ENCODE measurements around the gene SNX17. TPM values are rescaled to one million over a fixed set of nuclear protein-coding genes. Genes with fewer than 3 reads are reported as not detected.

The SNX17 gene
- total and polyA plus RNA-seq, 7 donors, result 70.5 to 102 (median 92.4) TPM

DNA sequence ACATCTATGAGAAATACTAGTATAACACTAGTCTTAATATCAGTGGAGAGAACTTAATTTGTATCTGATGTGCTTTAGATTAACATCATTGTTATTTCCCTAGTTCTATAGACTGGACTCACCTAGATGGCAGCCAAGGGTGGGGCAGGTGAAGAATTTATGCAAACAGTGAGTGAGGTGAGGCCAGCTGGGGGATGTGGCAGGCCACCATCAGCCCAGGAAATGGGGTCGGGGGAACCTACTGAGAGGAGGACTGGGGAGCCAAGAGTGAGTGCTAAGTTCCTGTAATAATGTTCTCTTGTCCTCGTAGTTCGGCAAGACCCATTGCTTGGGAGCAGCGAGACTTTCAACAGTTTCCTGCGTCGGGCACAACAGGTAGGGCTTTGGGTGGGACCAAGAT, 2.5 kb downstream of the SNX17 start:
- H3K4me1 ChIP-seq, result peaks cover 0 to 39% (median 33%) of the 10 kb centered on the region in 4 donors
- H3K27ac ChIP-seq, result no peak overlapping the region
- H3K9me3 ChIP-seq, result no peaks in the 10 kb centered on the region
- no peaks in the 10 kb centered on the region for H3K27me3 ChIP-seq
- no peak for DNase-seq
- H3K4me3 ChIP-seq, result no peak overlapping the region
- WGBS, 2 donors, result 91 to 92% methylated on average over 6 of the region's 6 CpGs
- TF ChIP-seq POLR2A (IDR thresholded peaks at IDR 0.05), result no peak
- TF ChIP-seq, protein P1, sequence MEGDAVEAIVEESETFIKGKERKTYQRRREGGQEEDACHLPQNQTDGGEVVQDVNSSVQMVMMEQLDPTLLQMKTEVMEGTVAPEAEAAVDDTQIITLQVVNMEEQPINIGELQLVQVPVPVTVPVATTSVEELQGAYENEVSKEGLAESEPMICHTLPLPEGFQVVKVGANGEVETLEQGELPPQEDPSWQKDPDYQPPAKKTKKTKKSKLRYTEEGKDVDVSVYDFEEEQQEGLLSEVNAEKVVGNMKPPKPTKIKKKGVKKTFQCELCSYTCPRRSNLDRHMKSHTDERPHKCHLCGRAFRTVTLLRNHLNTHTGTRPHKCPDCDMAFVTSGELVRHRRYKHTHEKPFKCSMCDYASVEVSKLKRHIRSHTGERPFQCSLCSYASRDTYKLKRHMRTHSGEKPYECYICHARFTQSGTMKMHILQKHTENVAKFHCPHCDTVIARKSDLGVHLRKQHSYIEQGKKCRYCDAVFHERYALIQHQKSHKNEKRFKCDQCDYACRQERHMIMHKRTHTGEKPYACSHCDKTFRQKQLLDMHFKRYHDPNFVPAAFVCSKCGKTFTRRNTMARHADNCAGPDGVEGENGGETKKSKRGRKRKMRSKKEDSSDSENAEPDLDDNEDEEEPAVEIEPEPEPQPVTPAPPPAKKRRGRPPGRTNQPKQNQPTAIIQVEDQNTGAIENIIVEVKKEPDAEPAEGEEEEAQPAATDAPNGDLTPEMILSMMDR (IDR thresholded peaks at IDR 0.05), result no peak
- no peak for TF ChIP-seq EP300 (IDR thresholded peaks at IDR 0.05)
- no peak for TF ChIP-seq POLR2AphosphoS5 (IDR thresholded peaks at IDR 0.05)
- intact Hi-C loops (cut with DNase I), result no loop called here
- peaks cover 42 to 67% (median 55%) of the 10 kb centered on the region in 4 donors for H3K36me3 ChIP-seq

GRCh38 chr2:27373567-27373966, 3.2 kb downstream of the SNX17 start:
- no peak overlapping the region for H3K4me3 ChIP-seq
- H3K36me3 ChIP-seq, result peaks cover 40 to 67% (median 56%) of the 10 kb centered on the region in 4 donors
- H3K27ac ChIP-seq, result no peak overlapping the region
- no peaks in the 10 kb centered on the region for H3K27me3 ChIP-seq
- TF ChIP-seq POLR2A (IDR thresholded peaks at IDR 0.05) (no peak), POLR2AphosphoS5 (IDR thresholded peaks at IDR 0.05) (no peak), EP300 (IDR thresholded peaks at IDR 0.05) (no peak)
- TF ChIP-seq, protein P1 (IDR thresholded peaks at IDR 0.05), result no peak
- DNase-seq, result no peak
- H3K4me1 ChIP-seq, result peaks cover 0 to 36% (median 29%) of the 10 kb centered on the region in 4 donors
- intact Hi-C loops (cut with DNase I), result no loop called here
- H3K9me3 ChIP-seq, result no peaks in the 10 kb centered on the region
- 86 to 90% methylated on average over 5 of the region's 5 CpGs for WGBS, 2 donors

- no peak overlapping the region for H3K4me3 ChIP-seq
Observed at GRCh38 chr2:27375513-27376099, 5.2 kb downstream of the SNX17 start.

DNA sequence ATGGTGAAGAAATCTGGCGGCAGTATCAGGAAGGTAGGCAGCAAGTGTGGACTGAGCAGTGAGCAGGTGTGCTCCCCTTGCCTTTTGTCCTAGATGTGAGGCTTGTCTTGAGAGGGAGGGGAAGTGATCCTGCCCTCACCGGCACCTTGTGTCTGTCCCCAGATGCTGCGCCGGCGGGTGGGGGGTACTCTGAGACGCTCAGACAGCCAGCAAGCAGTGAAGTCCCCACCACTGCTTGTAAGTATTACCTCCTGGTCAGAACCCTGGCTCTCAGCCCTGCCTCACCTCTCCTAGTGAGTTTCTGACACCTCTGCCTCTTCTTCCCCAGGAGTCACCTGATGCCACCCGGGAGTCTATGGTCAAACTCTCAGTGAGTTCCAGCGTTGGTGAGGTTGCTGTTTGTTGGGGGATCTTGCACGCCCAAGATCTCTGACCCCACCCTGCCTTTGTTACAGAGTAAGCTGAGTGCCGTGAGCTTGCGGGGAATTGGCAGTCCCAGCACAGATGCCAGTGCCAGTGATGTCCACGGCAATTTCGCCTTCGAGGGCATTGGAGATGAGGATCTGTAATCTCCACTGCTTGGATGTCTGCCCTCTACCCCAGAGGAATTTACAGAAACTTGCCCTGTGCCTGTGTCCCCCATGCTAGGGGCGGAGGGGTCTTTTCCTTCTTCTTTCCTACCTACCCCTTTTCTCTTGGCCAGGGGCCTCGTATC, 5.9 kb downstream of the SNX17 start:
- no peaks in the 10 kb centered on the region for H3K27me3 ChIP-seq
- no peak overlapping the region for H3K27ac ChIP-seq
- TF ChIP-seq, protein P1 (IDR thresholded peaks at IDR 0.05), result no peak
- no peak for TF ChIP-seq EP300 (IDR thresholded peaks at IDR 0.05)
- TF ChIP-seq POLR2A (IDR thresholded peaks at IDR 0.05), result no peak
- TF ChIP-seq POLR2AphosphoS5 (IDR thresholded peaks at IDR 0.05), result no peak
- H3K36me3 ChIP-seq, result peaks cover 40 to 69% (median 57%) of the 10 kb centered on the region in 4 donors
- 88 to 90% methylated on average over 16 of the region's 16 CpGs for WGBS, 2 donors
- peaks cover 0 to 41% (median 33%) of the 10 kb centered on the region in 4 donors for H3K4me1 ChIP-seq
- no peaks in the 10 kb centered on the region for H3K9me3 ChIP-seq
- intact Hi-C loops (cut with DNase I), result no loop called here
- H3K4me3 ChIP-seq, result no peak overlapping the region
- DNase-seq, result no peak

More at GRCh38 chr2:27375513-27376099, 5.2 kb downstream of the SNX17 start:
- Histone ChIP-seq H3K9me3 (no peaks in the 10 kb centered on the region), H3K4me1 (peaks cover 0 to 40% (median 32%) of the 10 kb centered on the region in 4 donors), H3K36me3 (peaks cover 40 to 68% (median 57%) of the 10 kb centered on the region in 4 donors), H3K27ac (no peak overlapping the region), H3K27me3 (no peaks in the 10 kb centered on the region)
- intact Hi-C loops (cut with DNase I), result no loop called here
- no peak for DNase-seq
- TF ChIP-seq POLR2A (IDR thresholded peaks at IDR 0.05) (no peak), EP300 (IDR thresholded peaks at IDR 0.05) (no peak), POLR2AphosphoS5 (IDR thresholded peaks at IDR 0.05) (no peak)
- TF ChIP-seq, protein P1 (IDR thresholded peaks at IDR 0.05), result no peak
- 96% methylated on average over 20 of the region's 20 CpGs for WGBS, 2 donors
